ENCODE measurements around the gene TTC31.
"Not testable (repeated sequence)": the region's sequence is repeated elsewhere in the genome, so short reads cannot be mapped to it uniquely, and the experiment has no call there.

TTC31 gene

DNA sequence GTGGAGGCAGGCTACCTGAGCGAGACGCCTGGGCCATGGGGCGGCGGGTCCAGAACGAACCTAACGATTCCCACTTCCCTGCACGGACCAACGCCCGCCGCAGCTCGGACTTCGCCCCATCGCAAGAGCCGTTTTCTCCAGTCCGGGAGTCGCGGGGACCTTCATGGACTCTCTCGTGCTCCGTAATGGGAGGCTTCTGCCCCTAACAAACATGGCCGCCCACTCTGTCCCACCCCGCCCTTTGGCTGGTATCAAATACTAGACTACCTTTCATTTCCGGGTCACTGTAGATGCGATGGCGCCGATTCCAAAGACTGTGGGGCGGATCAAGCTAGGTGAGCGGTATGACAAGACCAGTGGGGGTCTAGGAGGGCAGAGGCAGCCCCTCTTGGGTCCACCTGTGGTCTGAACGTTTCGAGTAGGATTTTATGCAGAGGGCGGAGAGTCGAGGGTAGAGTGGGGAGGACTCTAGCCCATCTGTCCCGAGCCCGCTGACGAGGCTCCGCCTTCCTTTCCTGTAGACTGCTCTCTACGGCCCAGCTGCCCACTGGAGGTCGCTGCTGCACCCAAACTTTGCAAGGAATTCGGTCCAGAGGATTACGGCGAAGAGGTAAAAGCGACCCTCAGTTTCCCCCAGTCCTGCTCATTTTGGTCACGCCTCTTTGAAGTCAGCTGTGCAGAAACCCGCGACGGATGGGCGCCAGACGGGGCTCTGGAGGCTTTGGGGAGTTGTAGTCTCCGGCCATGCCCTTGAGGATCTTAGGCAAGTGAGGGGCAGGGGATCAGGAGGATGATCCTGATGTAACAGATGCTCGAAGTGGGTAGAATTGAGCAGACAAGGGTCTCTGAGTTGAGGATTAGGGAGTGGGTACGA, at the start of gene TTC31, which contains the start of gene CCDC142:
TSS of gene TTC31 (plus strand) at position 281 of the 874 bp plus-strand sequence. CDS start at position 296, 15 bp downstream.
TSS of gene CCDC142 (minus strand) at position 198 of the 874 bp plus-strand sequence. CDS start at position 37, 161 bp downstream.
- peak; percentile 94 to 97 for DNase-seq

DNA sequence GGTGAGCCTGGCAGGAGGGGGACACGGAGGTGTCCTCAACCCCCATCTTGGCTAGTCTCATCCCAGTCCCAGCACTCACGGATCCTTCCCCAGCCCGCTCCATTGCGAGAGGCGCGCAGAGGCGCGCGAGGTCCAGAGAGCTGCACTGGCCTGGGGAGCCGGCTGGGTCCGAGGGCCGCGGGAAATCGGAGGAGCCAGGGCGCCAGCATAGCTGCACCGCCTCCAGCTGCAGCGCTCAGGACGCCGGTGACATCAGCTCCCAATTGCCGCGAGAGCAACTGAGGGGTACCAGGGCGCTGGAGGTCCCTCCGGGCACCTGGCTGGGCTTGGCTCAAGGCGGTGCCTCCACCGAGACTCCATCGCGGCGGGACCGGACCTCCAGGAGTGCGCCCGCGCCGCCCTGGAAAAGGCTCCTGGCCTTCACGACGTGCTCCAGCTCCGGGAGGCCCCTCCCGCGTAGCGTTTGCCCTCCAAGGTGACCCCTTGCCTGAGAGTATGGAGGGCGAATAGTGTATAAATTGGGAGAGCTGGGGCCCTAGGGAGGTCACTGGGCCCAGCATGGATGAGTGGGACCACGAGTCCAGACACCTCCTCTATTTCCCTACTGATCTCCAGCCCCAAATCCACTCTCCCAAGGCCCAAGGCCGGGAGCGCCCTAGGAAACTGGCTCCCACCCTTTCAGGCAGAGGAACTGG, 46.6 kb upstream of the TTC31 start:
- DNase-seq: no peak

DNA sequence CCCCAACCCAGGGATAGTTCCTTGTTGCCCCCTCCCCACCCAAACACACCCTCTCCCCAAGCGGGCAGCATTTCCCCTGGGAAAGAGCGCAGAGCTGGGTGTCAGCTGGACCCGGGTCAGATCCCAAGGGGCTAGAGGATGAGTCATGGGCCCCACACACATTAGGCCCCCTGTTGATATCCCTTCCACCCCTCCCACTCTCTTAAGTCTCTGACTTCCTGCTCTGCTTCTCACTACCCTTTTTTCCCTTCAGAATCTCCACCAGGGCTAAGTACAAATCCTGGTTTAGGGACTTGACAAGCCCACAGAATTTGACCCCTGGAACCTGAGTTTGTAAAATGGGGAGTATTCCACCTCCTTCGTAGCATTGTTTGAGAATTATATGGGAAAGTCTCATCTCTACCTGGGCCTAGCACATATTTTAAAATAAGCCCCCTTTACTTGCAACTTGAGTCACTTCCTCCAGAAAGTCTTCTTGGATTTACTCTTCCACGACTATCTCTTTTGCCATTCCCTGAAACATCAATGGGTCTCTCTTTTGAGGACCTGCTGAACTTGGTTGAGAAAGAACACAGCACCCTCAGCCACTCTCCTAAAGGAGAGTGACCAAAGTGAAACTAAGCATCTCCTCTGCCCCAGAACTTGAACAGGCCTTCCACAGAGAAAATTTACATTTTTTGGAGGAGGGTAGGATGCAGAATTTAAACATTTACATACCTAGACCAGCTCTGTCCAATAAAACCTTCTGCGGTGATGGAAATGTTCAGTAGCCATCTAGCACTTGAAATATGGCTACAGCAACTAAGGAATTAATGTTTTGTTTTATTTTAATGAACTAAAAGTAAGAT, 45.8 kb upstream of the TTC31 start:
- no peak for DNase-seq

DNA sequence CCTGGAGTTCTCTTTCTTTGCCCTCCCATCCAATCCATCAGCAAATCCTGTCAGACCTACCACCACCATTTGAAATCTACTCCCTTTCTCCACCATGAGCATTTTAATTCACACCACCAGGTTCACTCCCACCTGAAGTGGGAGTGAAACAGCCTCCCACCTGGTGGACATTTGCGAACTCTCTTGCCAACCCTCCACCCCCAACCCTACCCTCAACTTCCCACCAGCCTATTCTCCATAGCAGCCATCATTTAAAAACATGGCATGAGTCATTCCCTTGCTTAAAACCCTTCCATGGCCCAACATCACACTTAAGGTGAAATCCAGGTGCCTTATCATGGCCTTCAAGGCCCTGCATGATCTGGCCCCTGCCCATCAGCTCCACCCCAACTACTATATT, 44.6 kb upstream of the TTC31 start:
- DNase-seq: no peak

DNA sequence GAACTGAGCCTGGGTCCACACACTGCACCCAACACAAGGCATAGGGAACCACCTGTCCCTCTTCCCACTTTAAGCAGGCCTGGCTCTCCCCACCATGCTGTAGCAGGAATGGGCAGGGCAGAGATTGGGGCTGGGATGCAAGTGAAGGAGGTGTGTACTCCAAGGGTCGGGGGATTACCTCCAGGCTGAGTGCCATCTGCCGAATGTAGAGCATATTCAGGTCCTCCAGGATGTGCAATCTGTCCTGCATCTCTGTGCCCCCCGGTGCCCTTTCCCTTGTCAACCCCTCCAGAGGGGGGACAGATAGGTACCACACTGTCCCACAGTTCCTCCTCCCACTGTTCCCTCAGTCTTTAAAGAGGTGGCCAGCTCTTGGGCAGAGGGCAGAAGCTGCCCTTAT, 43.5 kb upstream of the TTC31 start:
- DNase-seq: no peak

DNA sequence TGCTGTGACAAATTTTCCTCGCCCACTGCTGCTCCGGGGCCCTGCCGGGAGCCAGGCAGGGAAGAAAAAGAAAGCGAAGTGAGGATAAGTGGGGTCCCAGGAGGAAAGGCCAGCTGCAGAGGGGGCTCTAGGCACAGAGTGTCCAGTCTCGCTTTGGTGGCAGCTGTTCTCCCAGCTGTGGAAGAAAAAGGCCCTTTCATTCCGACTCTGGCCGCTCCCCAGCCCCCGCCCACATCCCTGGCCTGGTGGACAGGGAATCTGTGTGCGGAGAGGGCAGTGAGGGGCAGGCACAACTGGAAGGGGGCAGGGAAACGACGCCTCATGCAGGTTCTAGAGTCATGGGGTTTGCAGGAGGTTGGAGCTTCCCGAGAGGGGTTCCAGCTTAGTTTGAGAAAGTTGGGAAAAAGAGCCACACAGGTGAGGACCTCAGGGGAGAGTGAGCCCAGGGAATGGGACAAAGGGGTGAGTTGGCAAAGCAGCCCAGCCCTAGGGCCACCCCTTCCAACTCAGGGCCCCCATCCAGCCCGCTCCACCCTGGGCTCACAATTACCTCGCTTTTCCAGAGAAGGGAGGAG, 43.0 kb upstream of the TTC31 start:
- no peak for DNase-seq

DNA sequence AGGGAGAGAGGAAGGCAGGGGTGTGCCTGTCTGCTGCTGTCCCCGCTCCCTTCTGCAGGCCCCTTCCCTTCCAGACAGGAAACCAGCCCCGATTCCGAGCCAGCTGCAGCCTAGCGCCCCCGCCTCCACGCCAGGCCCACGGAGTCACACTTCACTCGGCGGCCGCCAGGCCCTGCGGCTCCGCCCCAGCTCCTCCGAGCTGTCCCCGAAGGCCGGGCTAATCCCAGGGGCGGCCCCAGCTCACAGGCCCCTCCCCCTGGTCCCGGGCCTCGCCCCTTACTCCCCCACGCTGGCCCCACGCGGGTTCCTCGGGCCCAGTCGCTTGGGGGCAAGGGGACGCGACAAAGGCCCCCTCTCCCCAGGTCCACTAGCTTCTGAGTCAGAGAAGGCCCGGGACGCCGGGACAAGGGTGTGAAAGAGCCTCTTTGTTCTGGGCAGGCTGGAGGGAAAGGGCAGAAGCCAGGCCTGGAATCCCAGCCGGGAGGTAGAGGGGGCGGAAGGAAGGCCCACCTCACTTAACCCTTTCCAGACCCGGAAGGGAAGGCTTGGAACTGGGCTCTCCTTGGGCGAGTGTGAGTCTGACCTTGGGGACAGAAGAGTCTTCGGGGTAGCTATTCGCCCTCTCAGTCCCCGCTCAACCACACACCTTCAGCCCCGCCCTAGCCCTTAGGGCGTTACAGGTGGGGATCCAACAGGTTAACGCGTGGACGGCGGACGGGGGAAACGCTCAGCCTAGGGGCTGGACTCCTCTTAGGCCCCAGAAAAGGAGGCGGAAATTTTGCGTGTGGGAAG, 42.3 kb upstream of the TTC31 start:
- DNase-seq: peak; percentile 61 to 66

DNA sequence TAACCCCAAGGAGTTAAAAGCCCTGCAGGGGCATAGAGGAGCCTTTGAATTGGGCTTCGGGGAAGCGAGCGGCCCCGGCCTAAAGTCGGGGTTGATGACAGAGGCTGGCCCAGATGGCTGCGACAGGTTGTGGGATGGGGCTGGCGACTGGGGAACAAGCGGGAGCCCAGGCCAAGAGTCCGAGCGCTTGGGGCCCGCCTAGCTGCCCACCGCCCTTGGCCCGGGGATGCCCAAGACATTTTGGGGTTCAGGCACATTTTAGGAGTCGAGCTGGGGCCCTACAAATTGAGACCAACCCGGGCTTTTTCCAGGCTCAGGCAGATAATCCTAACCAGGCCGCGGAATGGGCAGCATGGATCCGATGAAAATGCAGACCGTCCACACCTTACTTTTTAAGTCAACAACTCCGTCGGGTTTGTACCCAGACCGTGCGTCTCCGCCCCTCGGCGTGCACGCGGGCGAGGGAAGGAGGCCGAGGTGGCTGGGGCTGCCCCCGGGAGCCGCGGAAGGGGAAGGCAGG, 41.7 kb upstream of the TTC31 start:
- DNase-seq: no peak

DNA sequence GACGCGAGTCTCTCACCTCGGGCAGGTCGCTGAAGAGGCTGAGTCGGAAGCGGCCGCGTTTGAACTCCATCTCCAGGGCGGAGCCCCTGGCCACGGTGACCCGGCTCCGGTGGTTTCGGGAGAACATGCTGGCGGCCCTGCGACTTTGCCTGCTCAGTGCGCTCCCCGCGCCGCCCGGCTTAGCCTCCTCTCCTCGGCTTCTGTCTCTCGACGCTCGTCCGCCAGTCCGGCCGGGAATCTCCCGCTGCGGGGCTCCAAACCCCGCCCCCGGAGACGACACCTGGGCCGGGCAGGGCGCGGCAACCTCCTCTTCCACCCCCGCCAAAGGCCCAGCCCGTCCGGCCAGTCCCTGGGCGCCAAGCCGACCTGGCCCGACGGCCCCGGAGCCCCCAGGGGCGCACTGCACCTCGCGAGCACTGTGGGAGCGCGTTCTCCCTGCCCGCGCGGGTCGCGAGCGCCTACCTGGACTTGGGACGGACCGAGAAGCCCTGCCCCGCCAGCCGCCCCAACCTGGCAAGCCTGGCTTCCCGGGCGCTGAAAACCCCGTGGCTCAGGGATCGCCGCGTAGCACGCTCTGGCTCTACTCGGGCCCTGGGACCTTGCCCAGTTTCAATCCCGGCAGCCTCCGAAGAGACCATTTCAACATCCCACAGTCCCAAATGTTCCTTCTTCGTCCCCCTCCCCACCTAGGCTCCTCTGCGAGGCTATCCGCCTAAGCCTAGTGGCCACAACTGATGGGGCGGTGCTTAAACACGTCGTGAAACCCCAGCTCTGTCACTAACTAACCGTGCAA, 41.0 kb upstream of the TTC31 start, which contains the start of gene RTKN:
TSS of gene RTKN (minus strand) at position 248 of the 793 bp plus-strand sequence. CDS start at position 127, 121 bp downstream.
- peak; percentile 27 to 40 for DNase-seq

DNA sequence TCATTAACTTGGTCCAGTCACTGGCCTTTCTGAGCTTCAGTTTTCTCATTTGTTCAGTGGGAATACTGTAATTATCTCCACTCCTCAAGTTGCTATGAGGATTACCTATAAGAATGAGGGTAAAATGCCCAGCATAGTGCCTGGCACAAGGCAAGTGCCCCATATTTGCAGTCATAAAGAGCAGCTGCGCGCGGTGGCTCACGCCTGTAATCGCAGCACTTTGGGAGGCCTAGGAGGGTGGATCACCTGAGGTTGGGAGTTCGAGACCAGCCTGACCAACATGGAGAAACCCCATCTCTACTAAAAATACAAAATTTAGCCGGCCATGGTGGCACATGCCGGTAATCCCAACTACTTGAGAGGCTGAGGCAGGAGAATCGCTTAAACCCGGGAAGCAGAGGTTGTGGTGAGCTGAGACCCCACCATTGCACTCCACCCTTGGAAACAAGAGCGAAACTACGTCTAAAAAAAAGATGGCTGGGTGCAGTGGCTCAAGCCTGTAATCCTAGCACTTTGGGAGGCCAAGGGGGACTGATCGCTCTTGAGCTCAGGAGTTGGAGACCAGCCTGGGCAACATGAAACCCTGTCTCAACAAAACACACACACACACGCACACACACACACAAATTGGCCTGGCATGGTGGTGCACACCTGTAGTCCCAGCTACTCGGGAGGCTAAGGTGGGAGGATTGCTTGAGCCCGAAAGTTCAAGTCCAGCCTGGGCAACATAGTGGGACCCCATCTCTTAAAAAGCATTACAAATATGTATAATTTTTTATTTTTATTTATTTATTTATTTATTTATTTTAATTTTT, 40.2 kb upstream of the TTC31 start:
- DNase-seq: not testable (repeated sequence)

DNA sequence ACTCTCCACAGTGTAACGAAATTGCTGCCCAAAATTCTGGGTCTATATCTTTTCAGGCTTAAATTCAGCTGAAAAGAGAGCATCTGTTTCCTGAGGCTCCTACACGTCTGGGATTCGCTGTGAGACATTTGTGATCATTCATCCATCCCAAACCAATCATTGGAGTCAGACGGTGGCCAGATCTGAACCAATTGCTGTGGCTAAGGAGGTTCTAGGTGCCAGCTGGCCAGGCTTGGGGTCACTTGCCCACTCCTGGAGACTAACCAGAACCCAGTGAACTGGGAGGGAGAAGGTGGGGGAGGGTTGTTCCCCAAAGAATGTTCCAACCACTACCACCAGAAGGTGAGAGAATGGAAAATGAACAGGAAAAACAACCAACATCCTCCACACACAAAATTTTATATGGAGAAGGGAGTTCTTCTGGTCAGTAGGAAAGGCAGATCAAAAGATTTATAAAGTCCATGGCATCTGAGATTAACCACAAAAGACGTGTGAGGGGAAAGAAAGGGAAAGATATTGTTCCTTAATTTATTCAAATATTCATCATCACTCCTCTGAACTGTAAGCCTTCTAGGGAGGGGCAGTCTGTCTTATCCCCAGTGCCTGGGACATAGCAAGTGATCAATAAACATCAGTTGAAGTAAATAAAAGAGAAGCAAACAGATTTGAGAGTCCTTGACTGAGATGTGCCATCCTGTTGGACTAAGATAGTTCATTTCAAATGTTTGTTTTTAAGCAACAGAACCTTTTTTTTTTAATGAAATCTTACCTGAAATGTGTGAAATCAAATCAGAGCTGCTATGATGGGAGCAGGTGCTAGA, 38.2 kb upstream of the TTC31 start:
- DNase-seq: no peak

DNA sequence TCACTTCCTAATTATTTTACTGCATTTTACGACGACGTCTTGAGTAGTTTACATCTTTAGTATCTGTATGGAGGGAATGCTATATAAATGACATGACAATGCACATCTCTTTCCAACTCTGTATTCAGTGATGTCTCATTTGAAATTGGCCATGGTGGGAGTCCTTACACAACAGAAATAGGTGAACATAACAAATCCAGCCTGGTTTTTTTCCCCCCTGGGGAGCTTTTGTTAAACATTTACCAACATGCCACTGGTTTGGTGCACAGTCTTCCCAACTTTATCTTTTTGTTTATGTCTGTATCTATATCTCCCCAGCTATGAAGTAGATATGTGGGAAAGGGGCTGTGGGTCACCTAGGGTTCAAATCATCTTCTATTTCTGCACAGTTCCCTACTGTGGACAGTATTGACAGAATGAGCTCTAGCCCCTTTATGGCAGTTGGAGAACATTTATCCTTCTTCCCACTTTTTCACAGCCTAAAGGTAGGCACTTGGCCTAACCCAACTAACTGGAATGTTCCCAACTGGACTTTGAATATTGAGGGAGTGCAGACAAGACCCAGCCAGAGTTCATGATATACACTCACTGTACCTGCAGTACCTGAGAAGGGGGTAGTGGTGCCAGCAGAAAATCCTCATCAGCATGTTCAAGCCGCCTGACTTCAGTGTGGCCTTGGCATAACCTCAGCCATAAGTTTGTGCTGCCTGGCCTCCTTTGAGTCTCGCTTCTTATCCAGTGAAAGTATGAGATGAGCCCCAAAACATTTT, 35.5 kb upstream of the TTC31 start:
- DNase-seq: no peak

DNA sequence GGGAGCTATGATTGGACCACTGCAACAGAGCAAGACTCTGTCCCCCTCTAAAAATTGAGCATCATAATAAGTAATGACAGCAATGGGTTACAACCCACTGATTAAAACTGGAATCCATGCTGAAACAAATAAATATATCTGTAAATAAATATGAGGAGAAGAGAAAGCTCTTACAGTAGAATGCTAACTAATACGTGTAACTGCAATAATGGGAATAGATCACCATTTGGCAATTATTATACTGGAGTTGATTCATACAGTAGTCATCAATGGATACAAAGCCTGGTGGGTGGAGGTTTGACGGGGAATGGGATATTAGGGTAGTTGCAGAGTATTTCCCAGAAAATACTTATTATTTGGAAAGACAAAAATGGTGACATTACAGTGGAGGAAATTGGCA, 34.1 kb upstream of the TTC31 start:
- no peak for DNase-seq

DNA sequence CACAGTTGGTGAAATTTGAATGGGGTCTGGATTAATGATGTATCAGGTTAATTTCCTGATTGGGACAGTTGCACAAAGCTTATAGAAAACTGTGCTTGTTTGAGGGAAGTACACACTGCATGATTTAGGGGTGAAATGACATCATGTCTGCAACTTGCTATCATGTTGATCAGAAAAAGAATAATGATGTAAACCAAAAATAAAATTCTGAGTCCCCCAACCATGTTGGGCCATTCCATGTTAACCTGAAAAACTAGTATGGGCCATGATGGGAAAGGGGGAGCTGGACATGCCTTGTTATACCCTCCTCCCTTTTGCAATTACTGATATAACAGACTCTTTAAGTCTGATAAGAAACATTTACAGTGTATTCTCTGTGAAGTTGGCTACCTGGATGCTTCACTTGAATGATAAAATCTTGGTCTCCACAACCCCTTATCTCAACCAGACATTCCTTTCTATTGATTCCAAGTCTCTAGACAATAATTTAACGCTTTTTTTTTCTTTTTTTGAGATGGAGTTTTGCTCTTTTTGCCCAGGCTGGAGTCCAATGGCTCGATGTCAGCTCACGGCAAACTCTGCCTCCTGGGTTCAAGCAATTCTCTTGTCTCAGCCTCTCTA, 32.2 kb upstream of the TTC31 start:
- DNase-seq: no peak

DNA sequence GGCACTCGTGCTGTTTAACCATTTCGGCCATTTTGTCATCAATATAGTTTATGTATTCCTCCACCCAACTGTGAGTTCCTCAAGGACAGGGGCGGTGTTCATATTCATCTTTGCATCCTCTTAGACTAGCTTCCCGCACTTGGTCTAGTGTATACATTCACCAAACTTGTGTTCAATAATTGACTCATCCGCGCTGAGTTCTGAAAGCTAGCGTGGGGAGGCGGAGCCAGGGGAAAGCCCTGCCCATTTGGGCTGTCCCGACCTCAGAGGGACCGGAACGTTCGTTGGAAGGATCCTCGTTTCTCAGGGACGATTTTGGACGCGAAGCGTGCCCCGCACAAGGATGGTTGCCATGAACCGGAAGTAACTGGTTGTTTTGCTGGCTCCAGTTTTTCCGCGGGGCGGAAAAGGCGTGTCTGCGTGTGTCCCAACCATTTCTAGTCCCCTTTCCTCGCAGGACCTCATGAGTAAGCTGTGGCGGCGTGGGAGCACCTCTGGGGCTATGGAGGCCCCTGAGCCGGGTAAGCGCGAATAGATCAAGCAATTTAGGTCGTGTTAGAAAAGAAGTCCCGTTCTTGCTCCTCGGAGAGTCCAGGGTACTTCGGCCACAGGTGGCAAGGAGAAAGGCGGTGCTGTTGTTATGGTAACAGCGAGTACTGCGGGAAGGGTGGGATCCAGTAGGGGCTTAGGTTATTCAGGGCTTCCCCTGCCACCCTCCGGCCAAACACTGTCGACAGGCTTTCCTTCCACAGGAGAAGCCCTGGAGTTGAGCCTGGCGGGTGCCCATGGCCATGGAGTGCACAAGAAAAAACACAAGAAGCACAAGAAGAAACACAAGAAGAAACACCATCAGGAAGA, 28.0 kb upstream of the TTC31 start, which contains the start of gene INO80B:
TSS of gene INO80B (plus strand) at position 434 of the 858 bp plus-strand sequence. CDS start at position 464, 30 bp downstream.
- peak; percentile 97 to 98 for DNase-seq

DNA sequence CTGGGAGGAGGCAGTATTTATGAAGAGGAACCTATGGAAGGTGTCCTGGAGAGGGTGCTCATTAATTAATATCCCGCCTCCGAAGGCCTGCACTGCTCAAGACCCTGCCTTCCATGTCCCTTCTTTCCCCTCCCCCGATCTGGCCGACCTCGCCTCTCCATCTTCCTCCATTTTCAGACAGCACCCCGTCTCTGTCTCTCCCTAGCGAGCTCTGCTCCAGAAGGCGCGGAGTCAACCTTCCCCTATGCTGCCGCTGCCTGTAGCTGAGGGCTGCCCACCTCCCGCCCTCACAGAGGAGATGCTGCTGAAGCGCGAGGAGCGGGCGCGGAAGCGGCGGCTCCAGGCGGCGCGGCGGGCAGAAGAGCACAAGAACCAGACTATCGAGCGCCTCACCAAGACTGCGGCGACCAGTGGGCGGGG, 25.7 kb upstream of the TTC31 start:
- no peak for DNase-seq

Data from activated CD4-positive, alpha-beta T cell treated with anti-CD3 and anti-CD28 coated beads, Interleukin-2, amount 50 U/mL, for 48 hours (primary cell).